Neuronal stem cell (in vitro differentiated cells): ENCODE results near the gene MORC3.

Experiments
- DNase-seq: peaks from one replicate; pipeline ENCODE4 v3.0.0-alpha.2; 2013; ENCODE audit warnings: low spot score
- H2AFZ ChIP-seq: one replicate; pipeline ENCODE4 v1.6.1; 2013; ENCODE audit warnings: mild to moderate bottlenecking, low read length, inconsistent platforms
- H2AK5ac ChIP-seq: 2 replicates; pipeline ENCODE4 v1.6.1; 2013; ENCODE audit warnings: low read depth, mild to moderate bottlenecking, inconsistent platforms, low read length, moderate library complexity, mixed read lengths
- H2BK120ac ChIP-seq: 2 replicates; pipeline ENCODE4 v1.6.1; 2013; ENCODE audit warnings: low read depth, mild to moderate bottlenecking, inconsistent platforms, low read length, moderate library complexity, mixed read lengths
- H2BK12ac ChIP-seq: one replicate; pipeline ENCODE4 v1.6.1; 2013; ENCODE audit warnings: low read length, inconsistent platforms
- H2BK15ac ChIP-seq: 2 replicates; pipeline ENCODE4 v1.6.1; 2013; ENCODE audit warnings: mild to moderate bottlenecking, low read length, inconsistent platforms, mixed read lengths
- H2BK5ac ChIP-seq: one replicate; pipeline ENCODE4 v1.6.1; 2013; ENCODE audit warnings: inconsistent platforms, mild to moderate bottlenecking, low read length, moderate library complexity
- H3K14ac ChIP-seq: one replicate; pipeline ENCODE4 v1.6.1; 2013; ENCODE audit warnings: low read length, inconsistent platforms
- H3K18ac ChIP-seq: 2 replicates; pipeline ENCODE4 v1.6.1; 2013; ENCODE audit warnings: low read length, inconsistent platforms
- H3K23ac ChIP-seq: 2 replicates; pipeline ENCODE4 v1.6.1; 2013; ENCODE audit warnings: low read depth, mild to moderate bottlenecking, mixed read lengths, low read length, inconsistent platforms; ENCODE audit not compliant: poor library complexity
- H3K27ac ChIP-seq: replicated peaks from 3 replicates; pipeline ENCODE4 v1.5.1; 2013; ENCODE audit warnings: low read length, inconsistent platforms
- H3K27me3 ChIP-seq, 3 experiments: 2 replicates each; pipeline ENCODE4 v1.6.1; 2013; ENCODE audit warnings: low read length in 3 of 3, mild to moderate bottlenecking in 2 of 3, inconsistent platforms in 1 of 3, low read depth in 1 of 3, mixed read lengths in 1 of 3, moderate library complexity in 1 of 3; ENCODE audit not compliant: control insufficient read depth in 3 of 3, insufficient read depth in 3 of 3
- H3K36me3 ChIP-seq, 2 donors: replicated peaks in 1 of 2; 2 replicates each; pipeline ENCODE4 v1.6.1; 2013; ENCODE audit warnings: low read length in 2 of 2; ENCODE audit not compliant: control insufficient read depth in 2 of 2, insufficient read depth in 2 of 2
- H3K4ac ChIP-seq: 2 replicates; pipeline ENCODE4 v1.6.1; 2013; ENCODE audit warnings: inconsistent platforms, mild to moderate bottlenecking, low read length, moderate library complexity
- H3K4me1 ChIP-seq, 2 donors: 1 replicate in 1 of 2; 2 replicates in 1 of 2; pipeline ENCODE4 v1.6.1; 2013; ENCODE audit warnings: low read length in 2 of 2, low read depth in 1 of 2; ENCODE audit not compliant: control insufficient read depth in 2 of 2, insufficient read depth in 1 of 2
- H3K4me2 ChIP-seq: one replicate; pipeline ENCODE4 v1.6.1; 2013; ENCODE audit warnings: mild to moderate bottlenecking, low read length, inconsistent platforms; ENCODE audit not compliant: insufficient read depth, poor library complexity, severe bottlenecking
- H3K4me3 ChIP-seq, 2 donors: 2 replicates each; pipeline ENCODE4 v1.5.1; 2013; ENCODE audit warnings: low read length in 2 of 2, mild to moderate bottlenecking in 2 of 2, inconsistent platforms in 1 of 2, moderate library complexity in 1 of 2
- H3K79me1 ChIP-seq: one replicate; pipeline ENCODE4 v1.6.1; 2013; ENCODE audit warnings: low read depth, mild to moderate bottlenecking, inconsistent platforms, low read length, moderate library complexity
- H3K9ac ChIP-seq: one replicate; pipeline ENCODE4 v1.6.1; 2013; ENCODE audit warnings: mild to moderate bottlenecking, low read depth, low read length, inconsistent platforms; ENCODE audit not compliant: poor library complexity
- H3K9me3 ChIP-seq, 2 donors: replicated peaks in 1 of 2; 2 replicates each; pipeline versions ENCODE3 to v1.6.1; 2013; ENCODE audit warnings: low read length in 2 of 2, mild to moderate bottlenecking in 2 of 2, inconsistent platforms in 1 of 2, low read depth in 1 of 2, mixed read lengths in 1 of 2, moderate library complexity in 1 of 2; ENCODE audit not compliant: control insufficient read depth in 2 of 2, insufficient read depth in 1 of 2
- H4K8ac ChIP-seq: one replicate; pipeline ENCODE4 v1.6.1; 2013; ENCODE audit warnings: low read depth, mild to moderate bottlenecking, inconsistent platforms, low read length, moderate library complexity
- H4K91ac ChIP-seq: one replicate; pipeline ENCODE4 v1.6.1; 2013; ENCODE audit warnings: low read length, low read depth, mild to moderate bottlenecking, inconsistent platforms; ENCODE audit not compliant: poor library complexity
- WGBS, 2 donors: extraction: QIAGEN DNeasy Blood & Tissue Kit; methylation state at CpG; one replicate each; pipeline ENCODE4 v1.1.7; 2013; ENCODE audit warnings: missing lambda C conversion rate in 2 of 2, mixed read lengths in 1 of 2; ENCODE audit not compliant: insufficient read length in 2 of 2, insufficient replicate concordance in 1 of 2; ENCODE audit errors: extremely low coverage in 2 of 2; 5-methylcytosine and 5-hydroxymethylcytosine counted together

MORC3 gene

GRCh38 chr21:36359185-36359584 lies 39.2 kb downstream of the MORC3 start:
- Histone ChIP-seq H3K18ac (no peak overlapping the region), H3K9me3 (no peaks in the 10 kb centered on the region), H2BK120ac (no peak overlapping the region), H3K4ac (no peak overlapping the region), H3K23ac (no peak overlapping the region), H2AFZ (no peak overlapping the region), H3K79me1 (no peaks in the 10 kb centered on the region), H3K4me1 (peaks cover 0 to 2% of the 10 kb centered on the region in 2 donors), H4K91ac (no peak overlapping the region), H3K36me3 (peaks cover 17 to 98% of the 10 kb centered on the region in 2 donors), H4K8ac (no peak overlapping the region), H3K27me3 (no peaks in the 10 kb centered on the region), H2AK5ac (no peak overlapping the region), H3K14ac (no peak overlapping the region), H3K4me2 (no peak overlapping the region), H3K9ac (no peak overlapping the region), H2BK12ac (no peak overlapping the region), H3K27ac (no peak overlapping the region), H3K4me3 (no peak overlapping the region), H2BK15ac (no peak overlapping the region), H2BK5ac (no peak overlapping the region)
- no peak for DNase-seq
- no CpG with 5 or more reads among the region's 2 CpGs for WGBS, 2 donors

GRCh38 chr21:36369064-36369685 lies 49.2 kb downstream of the MORC3 start:
- Histone ChIP-seq H3K4ac (no peak overlapping the region), H2BK5ac (no peak overlapping the region), H3K27me3 (no peaks in the 10 kb centered on the region), H3K36me3 (peaks cover 26 to 97% of the 10 kb centered on the region in 2 donors), H4K91ac (no peak overlapping the region), H3K18ac (no peak overlapping the region), H3K9me3 (no peaks in the 10 kb centered on the region), H3K27ac (no peak overlapping the region), H3K4me2 (no peak overlapping the region), H3K79me1 (no peaks in the 10 kb centered on the region), H3K9ac (no peak overlapping the region), H2BK12ac (no peak overlapping the region), H3K14ac (no peak overlapping the region), H3K23ac (no peak overlapping the region), H2BK120ac (no peak overlapping the region), H3K4me1 (no peaks in the 10 kb centered on the region), H2AK5ac (no peak overlapping the region), H2AFZ (no peak overlapping the region), H4K8ac (no peak overlapping the region), H2BK15ac (no peak overlapping the region), H3K4me3 (no peak overlapping the region)
- WGBS, 2 donors = no CpG with 5 or more reads among the region's 7 CpGs
- DNase-seq = no peak

GRCh38 chr21:36375994-36376393 lies 56.0 kb downstream of the MORC3 start:
- no peak overlapping the region for H2BK15ac ChIP-seq
- H3K18ac ChIP-seq = no peak overlapping the region
- no peak overlapping the region for H2AFZ ChIP-seq
- DNase-seq = no peak
- H3K4me3 ChIP-seq = no peak overlapping the region
- H3K4me2 ChIP-seq = no peak overlapping the region
- H2BK12ac ChIP-seq = no peak overlapping the region
- H2AK5ac ChIP-seq = no peak overlapping the region
- H3K9ac ChIP-seq = no peak overlapping the region
- H3K36me3 ChIP-seq = peaks cover 18 to 76% of the 10 kb centered on the region in 2 donors
- no peak overlapping the region for H3K14ac ChIP-seq
- H4K91ac ChIP-seq = no peak overlapping the region
- H3K23ac ChIP-seq = no peak overlapping the region
- no peaks in the 10 kb centered on the region for H3K27me3 ChIP-seq
- H3K9me3 ChIP-seq = no peaks in the 10 kb centered on the region
- H3K4ac ChIP-seq = no peak overlapping the region
- H2BK120ac ChIP-seq = no peak overlapping the region
- peaks cover 0 to 1% of the 10 kb centered on the region in 2 donors for H3K4me1 ChIP-seq
- H3K27ac ChIP-seq = no peak overlapping the region
- H2BK5ac ChIP-seq = no peak overlapping the region
- peaks cover 3% of the 10 kb centered on the region for H3K79me1 ChIP-seq
- H4K8ac ChIP-seq = no peak overlapping the region

GRCh38 chr21:36377391-36377842 lies 57.4 kb downstream of the MORC3 start:
- peaks cover 13 to 62% of the 10 kb centered on the region in 2 donors for H3K36me3 ChIP-seq
- H4K91ac ChIP-seq = no peak overlapping the region
- H2BK120ac ChIP-seq = no peak overlapping the region

More at GRCh38 chr21:36377391-36377842, 57.4 kb downstream of the MORC3 start:
- Histone ChIP-seq H3K4me2 (no peak overlapping the region), H2AFZ (no peak overlapping the region), H3K9me3 (no peaks in the 10 kb centered on the region), H3K18ac (no peak overlapping the region), H3K4ac (no peak overlapping the region), H2BK15ac (no peak overlapping the region), H3K27me3 (no peaks in the 10 kb centered on the region), H3K79me1 (peaks cover 3% of the 10 kb centered on the region), H3K4me1 (peaks cover 0 to 1% of the 10 kb centered on the region in 2 donors), H4K8ac (no peak overlapping the region), H3K14ac (no peak overlapping the region), H3K9ac (no peak overlapping the region), H3K27ac (no peak overlapping the region), H3K23ac (no peak overlapping the region), H3K4me3 (no peak overlapping the region), H2BK5ac (no peak overlapping the region), H2AK5ac (no peak overlapping the region), H2BK12ac (no peak overlapping the region)
- WGBS, 2 donors = no CpG with 5 or more reads among the region's 7 CpGs
- no peak for DNase-seq
